Testis (tissue), 2 donors: Measurements from ENCODE around the gene PIEZO1.

Source experiments
- POLR2A ChIP-seq: fragments of 450-650 bp; IDR thresholded peaks from one replicate; pipeline ENCODE4 v1.6.1; 2017; ENCODE audit warnings: antibody characterized with exemption, mild to moderate bottlenecking, moderate library complexity
- TF ChIP-seq, protein P1 (sequence below), 3 experiments: fragments of 450-650 bp in 2 of 3; fragments of 200-600 bp in 1 of 3; sonication (generic) in 1 of 3; IDR thresholded peaks; one replicate each; pipeline ENCODE4 v1.5.1; 2016 to 2019; ENCODE audit warnings: antibody characterized with exemption in 3 of 3, mild to moderate bottlenecking in 2 of 3, moderate library complexity in 1 of 3

DNA sequence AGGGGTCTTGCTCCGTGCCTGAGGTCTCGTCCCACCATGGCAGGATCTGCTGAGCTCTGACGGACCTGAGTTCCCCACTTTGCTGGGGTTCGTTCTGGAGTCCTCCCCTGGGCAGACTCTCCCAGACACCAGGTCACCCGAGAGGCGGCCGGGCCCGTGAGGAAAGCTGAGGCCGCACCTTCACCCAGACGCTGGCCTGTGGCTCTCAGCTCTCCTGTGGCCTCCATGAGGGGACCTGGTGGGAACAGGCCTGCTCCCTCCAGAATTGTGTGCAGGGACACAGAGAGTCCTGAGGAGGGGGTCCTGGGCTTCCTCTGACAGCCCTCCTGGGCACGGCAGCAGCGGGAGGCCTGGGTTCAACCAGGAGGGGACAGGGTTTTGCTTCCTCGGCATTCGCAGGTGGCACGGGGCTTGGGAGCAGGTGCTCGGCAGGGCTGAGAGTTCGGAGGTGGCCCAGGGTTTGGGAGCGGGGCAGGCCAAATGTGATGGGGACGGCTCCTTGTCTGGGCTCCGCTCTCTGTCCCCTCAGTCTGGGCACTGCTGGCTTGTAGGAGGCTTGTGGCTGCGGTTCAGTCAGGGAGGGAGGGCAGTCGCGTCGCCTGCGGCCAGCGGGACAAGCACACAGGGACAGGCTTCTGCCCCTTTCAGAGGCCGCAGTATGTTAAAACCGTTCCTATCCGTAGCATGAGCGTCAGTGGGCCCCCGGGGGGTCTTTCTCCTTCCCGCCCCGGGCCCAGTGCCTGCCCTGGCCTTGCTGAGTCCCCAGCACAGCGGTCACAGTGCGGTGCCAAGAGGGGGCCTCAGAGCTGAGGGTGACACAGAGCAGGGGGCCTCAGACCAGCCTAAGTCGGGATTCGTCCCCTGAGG, 90.6 kb downstream of the PIEZO1 start:
- TF ChIP-seq POLR2A = no peak
- TF ChIP-seq, protein P1, sequence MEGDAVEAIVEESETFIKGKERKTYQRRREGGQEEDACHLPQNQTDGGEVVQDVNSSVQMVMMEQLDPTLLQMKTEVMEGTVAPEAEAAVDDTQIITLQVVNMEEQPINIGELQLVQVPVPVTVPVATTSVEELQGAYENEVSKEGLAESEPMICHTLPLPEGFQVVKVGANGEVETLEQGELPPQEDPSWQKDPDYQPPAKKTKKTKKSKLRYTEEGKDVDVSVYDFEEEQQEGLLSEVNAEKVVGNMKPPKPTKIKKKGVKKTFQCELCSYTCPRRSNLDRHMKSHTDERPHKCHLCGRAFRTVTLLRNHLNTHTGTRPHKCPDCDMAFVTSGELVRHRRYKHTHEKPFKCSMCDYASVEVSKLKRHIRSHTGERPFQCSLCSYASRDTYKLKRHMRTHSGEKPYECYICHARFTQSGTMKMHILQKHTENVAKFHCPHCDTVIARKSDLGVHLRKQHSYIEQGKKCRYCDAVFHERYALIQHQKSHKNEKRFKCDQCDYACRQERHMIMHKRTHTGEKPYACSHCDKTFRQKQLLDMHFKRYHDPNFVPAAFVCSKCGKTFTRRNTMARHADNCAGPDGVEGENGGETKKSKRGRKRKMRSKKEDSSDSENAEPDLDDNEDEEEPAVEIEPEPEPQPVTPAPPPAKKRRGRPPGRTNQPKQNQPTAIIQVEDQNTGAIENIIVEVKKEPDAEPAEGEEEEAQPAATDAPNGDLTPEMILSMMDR (IDR thresholded peaks at IDR 0.05) = no peak
